ENCODE measurements around the gene MON2. TPM values are rescaled to one million over a fixed set of nuclear protein-coding genes. Genes with fewer than 3 reads are reported as not detected.

MON2 gene
- total RNA-seq, 2 experiments from 2014 or later = 25.5 to 29.0 TPM

DNA sequence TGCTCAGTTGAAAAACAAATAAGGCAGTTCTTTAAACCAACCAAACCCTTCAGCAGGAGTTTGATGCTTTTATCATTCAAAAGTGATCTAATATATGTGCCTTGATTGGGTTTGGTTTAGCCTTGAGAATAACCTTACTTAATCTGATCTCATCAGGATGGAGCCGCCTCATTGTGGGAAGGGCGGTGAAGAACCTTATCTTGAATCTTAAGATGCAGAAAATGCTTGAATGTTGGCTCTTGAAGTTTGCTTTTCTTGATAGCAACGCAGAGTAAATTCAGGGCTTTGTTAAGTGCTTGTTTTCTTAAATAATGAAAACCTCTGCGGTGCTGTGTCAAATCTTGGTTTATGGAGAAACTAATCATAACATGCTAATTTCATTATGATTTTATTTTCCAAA is 138.2 kb downstream of the MON2 start:
- intact Hi-C loops (cut with micrococcal nuclease) = loop anchor here (5.0 kb wide), 2 partner anchors 37 to 187 kb away; no protein-coding TSS in a partner anchor
- DNase-seq (no peak), ATAC-seq (no peak)
- H3K36me3 Mint-ChIP-seq (ENCODE audit: low read depth) = peaks cover 11% of the 10 kb centered on the region
- H3K4me3 Mint-ChIP-seq = peak overlapping the region; percentile 95
- H3K27ac Mint-ChIP-seq = peak overlapping the region; percentile 98
- peaks cover 39% of the 10 kb centered on the region for H3K4me1 Mint-ChIP-seq (ENCODE audit: low read depth)
- no peaks in the 10 kb centered on the region for H3K9me3 Mint-ChIP-seq
- CTCF ChIA-PET = interaction anchor here (1.5 to 2.3 kb wide), 2 partner anchors 38 to 189 kb away, joined by 3 to 14 read pairs; no protein-coding TSS in a partner anchor
- no peaks in the 10 kb centered on the region for H3K27me3 Mint-ChIP-seq
- TF ChIP-seq, protein P1, sequence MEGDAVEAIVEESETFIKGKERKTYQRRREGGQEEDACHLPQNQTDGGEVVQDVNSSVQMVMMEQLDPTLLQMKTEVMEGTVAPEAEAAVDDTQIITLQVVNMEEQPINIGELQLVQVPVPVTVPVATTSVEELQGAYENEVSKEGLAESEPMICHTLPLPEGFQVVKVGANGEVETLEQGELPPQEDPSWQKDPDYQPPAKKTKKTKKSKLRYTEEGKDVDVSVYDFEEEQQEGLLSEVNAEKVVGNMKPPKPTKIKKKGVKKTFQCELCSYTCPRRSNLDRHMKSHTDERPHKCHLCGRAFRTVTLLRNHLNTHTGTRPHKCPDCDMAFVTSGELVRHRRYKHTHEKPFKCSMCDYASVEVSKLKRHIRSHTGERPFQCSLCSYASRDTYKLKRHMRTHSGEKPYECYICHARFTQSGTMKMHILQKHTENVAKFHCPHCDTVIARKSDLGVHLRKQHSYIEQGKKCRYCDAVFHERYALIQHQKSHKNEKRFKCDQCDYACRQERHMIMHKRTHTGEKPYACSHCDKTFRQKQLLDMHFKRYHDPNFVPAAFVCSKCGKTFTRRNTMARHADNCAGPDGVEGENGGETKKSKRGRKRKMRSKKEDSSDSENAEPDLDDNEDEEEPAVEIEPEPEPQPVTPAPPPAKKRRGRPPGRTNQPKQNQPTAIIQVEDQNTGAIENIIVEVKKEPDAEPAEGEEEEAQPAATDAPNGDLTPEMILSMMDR (IDR thresholded peaks at IDR 0.05) = no peak
- POLR2A ChIA-PET = interaction anchor here (0.7 kb wide), 1 partner anchor 31 kb away, joined by 4 read pairs; no protein-coding TSS in a partner anchor

DNA sequence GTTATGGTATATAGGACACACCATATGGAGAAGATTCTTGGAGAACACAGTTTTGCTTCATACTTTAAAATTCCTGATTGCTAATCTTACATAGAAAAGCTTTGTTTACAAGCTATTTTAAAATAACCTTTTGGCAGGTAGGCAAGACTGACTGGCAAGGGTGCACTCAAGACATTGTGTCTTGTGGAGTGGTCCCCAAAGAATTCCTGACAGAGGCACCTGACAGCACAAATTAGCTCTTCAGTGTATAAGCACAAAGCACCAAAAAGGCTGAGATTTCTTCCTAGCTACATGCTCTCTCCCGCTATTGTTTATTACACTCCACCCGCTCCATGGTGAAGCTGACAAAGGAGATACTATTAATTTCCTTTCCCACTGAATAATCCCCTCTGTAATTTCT is 139.4 kb downstream of the MON2 start:
- ChIA-PET POLR2A (interaction anchor here (1.0 to 1.2 kb wide), 3 partner anchors 12 to 35 kb away, joined by 3 to 4 read pairs (median 3); no protein-coding TSS in a partner anchor), CTCF (interaction anchor here (1.3 to 2.3 kb wide), 6 partner anchors 35 to 208 kb away, joined by 3 to 14 read pairs (median 5); no protein-coding TSS in a partner anchor)
- ATAC-seq (no peak), DNase-seq (no peak)
- Mint-ChIP-seq H3K27me3 (no peaks in the 10 kb centered on the region), H3K36me3 (ENCODE audit: low read depth) (peaks cover 11% of the 10 kb centered on the region), H3K9me3 (no peaks in the 10 kb centered on the region), H3K27ac (no peak overlapping the region), H3K4me1 (ENCODE audit: low read depth) (peaks cover 34% of the 10 kb centered on the region), H3K4me3 (no peak overlapping the region)
- intact Hi-C loops (cut with micrococcal nuclease) = no loop called here
- TF ChIP-seq, protein P1 (IDR thresholded peaks at IDR 0.05) = no peak

DNA sequence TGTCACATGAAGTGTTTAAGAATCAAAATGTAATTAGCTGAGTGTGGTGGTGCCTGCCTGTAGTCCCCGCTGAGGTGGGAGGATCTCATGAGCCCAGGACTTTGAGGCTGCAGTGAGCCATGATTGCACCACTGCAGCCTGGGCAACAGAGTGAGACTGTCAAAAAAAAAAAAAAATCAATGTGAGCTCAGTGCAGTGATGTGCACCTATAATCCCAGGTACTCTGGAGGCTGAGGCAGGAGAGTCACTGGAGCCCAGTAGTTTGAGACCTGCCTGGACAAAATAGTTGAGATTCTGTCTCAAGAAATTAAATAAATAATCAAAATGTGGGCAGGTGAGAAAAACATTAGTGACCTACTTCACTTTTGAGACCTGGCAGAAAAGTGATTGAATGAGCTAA is 140.0 kb downstream of the MON2 start:
- Mint-ChIP-seq H3K27me3 (no peaks in the 10 kb centered on the region), H3K9me3 (no peaks in the 10 kb centered on the region), H3K27ac (no peak overlapping the region), H3K4me1 (ENCODE audit: low read depth) (peaks cover 30% of the 10 kb centered on the region), H3K36me3 (ENCODE audit: low read depth) (peaks cover 9% of the 10 kb centered on the region), H3K4me3 (no peak overlapping the region)
- ATAC-seq (no peak), DNase-seq (no peak)
- intact Hi-C loops (cut with micrococcal nuclease) = no loop called here
- TF ChIP-seq, protein P1 (IDR thresholded peaks at IDR 0.05) = no peak
- ChIA-PET POLR2A (interaction anchor here (1.0 to 1.2 kb wide), 2 partner anchors 12 to 34 kb away, joined by 3 to 4 read pairs; no protein-coding TSS in a partner anchor), CTCF (interaction anchor here (1.0 to 2.3 kb wide), 7 partner anchors 25 to 207 kb away, joined by 3 to 14 read pairs (median 5); no protein-coding TSS in a partner anchor)

DNA sequence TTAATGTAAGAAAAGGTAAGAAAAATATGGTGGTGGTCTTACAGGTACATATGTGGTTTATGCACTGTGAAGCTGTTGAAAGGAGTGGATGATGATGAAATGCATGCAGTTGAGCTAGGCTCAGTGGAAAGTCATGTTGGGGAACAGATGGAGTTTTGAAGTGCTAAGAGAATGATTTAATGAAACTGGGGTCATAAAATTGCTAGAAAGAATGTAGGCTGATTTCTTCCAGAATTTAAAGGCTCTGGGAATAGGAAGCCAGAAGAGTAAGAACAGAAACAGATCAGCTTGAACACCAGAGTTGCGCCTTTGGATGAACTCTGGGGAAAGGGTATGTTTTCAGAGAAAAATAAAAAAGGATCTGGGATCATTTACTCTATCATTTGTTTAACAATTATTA is 146.5 kb downstream of the MON2 start:
- CTCF ChIA-PET = no interaction called here

DNA sequence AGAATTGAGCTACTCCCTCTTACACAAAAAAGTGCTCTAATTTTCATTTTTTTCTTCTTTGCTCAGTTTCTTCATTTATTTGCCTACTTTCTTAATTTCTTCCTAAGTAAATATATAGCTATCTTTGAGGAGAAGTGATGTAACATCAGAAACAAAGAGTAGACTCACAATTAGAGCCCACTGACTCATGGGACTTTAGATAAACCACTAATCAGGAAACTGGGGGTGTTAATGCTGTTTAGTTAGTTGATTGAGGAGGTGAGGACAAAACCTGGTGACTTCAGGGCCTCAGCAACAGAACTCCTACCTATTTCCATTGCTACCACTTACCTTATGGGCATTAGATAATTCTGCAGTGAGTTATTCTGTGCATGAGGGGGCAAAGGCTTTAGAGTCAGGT is 151.7 kb downstream of the MON2 start:
- DNase-seq = no peak
- H3K27ac Mint-ChIP-seq = no peak overlapping the region
- peaks cover 2% of the 10 kb centered on the region for H3K36me3 Mint-ChIP-seq (ENCODE audit: low read depth)
- ChIA-PET POLR2A (interaction anchor here (0.6 to 1.2 kb wide), 2 partner anchors 12 to 33 kb away, joined by 3 to 4 read pairs; no protein-coding TSS in a partner anchor), CTCF (interaction anchor here (1.2 to 1.4 kb wide), 2 partner anchors 23 to 176 kb away, joined by 5 read pairs; no protein-coding TSS in a partner anchor)
- TF ChIP-seq, protein P1 (IDR thresholded peaks at IDR 0.05) = no peak
- H3K27me3 Mint-ChIP-seq = no peaks in the 10 kb centered on the region
- H3K4me1 Mint-ChIP-seq (ENCODE audit: low read depth) = peaks cover 7% of the 10 kb centered on the region
- no peak for ATAC-seq
- intact Hi-C loops (cut with micrococcal nuclease) = no loop called here
- H3K9me3 Mint-ChIP-seq = no peaks in the 10 kb centered on the region
- no peak overlapping the region for H3K4me3 Mint-ChIP-seq

More for the DNA sequence above, 146.5 kb downstream of the MON2 start:
- ATAC-seq (no peak), DNase-seq (no peak)
- Mint-ChIP-seq H3K9me3 (no peaks in the 10 kb centered on the region), H3K4me1 (ENCODE audit: low read depth) (no peaks in the 10 kb centered on the region), H3K36me3 (ENCODE audit: low read depth) (peaks cover 3% of the 10 kb centered on the region), H3K4me3 (no peak overlapping the region), H3K27me3 (no peaks in the 10 kb centered on the region), H3K27ac (no peak overlapping the region)
- intact Hi-C loops (cut with micrococcal nuclease) = no loop called here
- POLR2A ChIA-PET = no interaction called here
- TF ChIP-seq, protein P1 (IDR thresholded peaks at IDR 0.05) = no peak
